ENCODE results near the gene SHE.
"Not testable (repeated sequence)": the region's sequence is repeated elsewhere in the genome, so short reads cannot be mapped to it uniquely, and the experiment has no call there.

Gene SHE

GRCh38 chr1:154502066-154502743 lies at the start of gene SHE, which contains the start of gene TDRD10:
TSS of gene SHE (minus strand) at chr1:154502412. CDS start at chr1:154502026, 386 bp downstream.
TSS of gene TDRD10 (plus strand) at chr1:154502219. CDS start at chr1:154506904, 4,685 bp downstream.
- DNase-seq = no peak

GRCh38 chr1:154551474-154551873 lies 49.3 kb upstream of the SHE start:
- DNase-seq = no peak

- no peak for DNase-seq
Observed at GRCh38 chr1:154550657-154551056, 48.4 kb upstream of the SHE start.

- no peak for DNase-seq
Observed at GRCh38 chr1:154550070-154550469, 47.9 kb upstream of the SHE start.

- no peak for DNase-seq
Observed at GRCh38 chr1:154549202-154549770, 47.1 kb upstream of the SHE start.

- DNase-seq = no peak
Observed at GRCh38 chr1:154548028-154548427, 45.8 kb upstream of the SHE start.

- DNase-seq = no peak
Observed at GRCh38 chr1:154547105-154547732, 45.0 kb upstream of the SHE start.

GRCh38 chr1:154546264-154547063 lies 44.3 kb upstream of the SHE start:
- peak; percentile 28 for DNase-seq

GRCh38 chr1:154541231-154541630 lies 39.0 kb upstream of the SHE start:
- DNase-seq = no peak

GRCh38 chr1:154539486-154540483 lies 37.6 kb upstream of the SHE start:
- no peak for DNase-seq

- no peak for DNase-seq
Observed at GRCh38 chr1:154536570-154536969, 34.4 kb upstream of the SHE start.

GRCh38 chr1:154533952-154534844 lies 32.0 kb upstream of the SHE start:
- DNase-seq = no peak

GRCh38 chr1:154531950-154532349 lies 29.7 kb upstream of the SHE start:
- not testable (repeated sequence) for DNase-seq

GRCh38 chr1:154529308-154529707 lies 27.1 kb upstream of the SHE start:
- DNase-seq = no peak

GRCh38 chr1:154527192-154527591 lies 25.0 kb upstream of the SHE start:
- DNase-seq = no peak

GRCh38 chr1:154524881-154525280 lies 22.7 kb upstream of the SHE start:
- DNase-seq = no peak

GRCh38 chr1:154521695-154522094 lies 19.5 kb upstream of the SHE start:
- no peak for DNase-seq

GRCh38 chr1:154520333-154520732 lies 18.1 kb upstream of the SHE start:
- DNase-seq = no peak

GRCh38 chr1:154519591-154519991 lies 17.4 kb upstream of the SHE start:
- DNase-seq = no peak

GRCh38 chr1:154517661-154518060 lies 15.4 kb upstream of the SHE start:
- no peak for DNase-seq

- no peak for DNase-seq
Observed at GRCh38 chr1:154514066-154514553, 11.9 kb upstream of the SHE start.
